NT2/D1 (cell line): ENCODE measurements around the gene SHOX.

Experiments
- DNase-seq: peaks from one replicate; pipeline ENCODE4 v3.0.0-alpha.2; 2011; ENCODE audit warnings: low read depth, low spot score
- H3K27me3 ChIP-seq: 2 replicates; pipeline ENCODE4 v1.6.0; 2011; ENCODE audit warnings: mild to moderate bottlenecking; ENCODE audit not compliant: insufficient read length, insufficient read depth
- H3K36me3 ChIP-seq: 2 replicates; pipeline ENCODE4 v1.6.1; 2011; ENCODE audit warnings: mild to moderate bottlenecking, low read length, mixed read lengths; ENCODE audit not compliant: insufficient read depth, insufficient read length
- H3K4me1 ChIP-seq: 2 replicates; pipeline ENCODE4 v1.5.1; 2011; ENCODE audit not compliant: insufficient read depth, insufficient read length
- H3K4me3 ChIP-seq: 2 replicates; pipeline ENCODE4 v1.5.1; 2011; ENCODE audit warnings: low read depth; ENCODE audit not compliant: insufficient read length
- H3K9ac ChIP-seq: 2 replicates; pipeline ENCODE4 v1.6.0; 2011; ENCODE audit warnings: low read depth; ENCODE audit not compliant: insufficient read length
- H3K9me3 ChIP-seq: 2 replicates; pipeline ENCODE4 v1.5.1; 2011; ENCODE audit warnings: mild to moderate bottlenecking, low read length; ENCODE audit not compliant: insufficient read depth
- SUZ12 ChIP-seq: IDR thresholded peaks from 2 replicates; pipeline ENCODE4 v1.6.1; 2011; ENCODE audit not compliant: insufficient read length, insufficient read depth; ENCODE audit errors: extremely low read depth
- YY1 ChIP-seq: IDR thresholded peaks from 2 replicates; pipeline ENCODE4 v1.6.1; 2011; ENCODE audit not compliant: insufficient read length, insufficient read depth
- ZNF274 ChIP-seq: IDR thresholded peaks from 2 replicates; pipeline ENCODE4 v1.6.1; 2011; ENCODE audit warnings: mild to moderate bottlenecking, low read depth, low read length

The SHOX gene

DNA sequence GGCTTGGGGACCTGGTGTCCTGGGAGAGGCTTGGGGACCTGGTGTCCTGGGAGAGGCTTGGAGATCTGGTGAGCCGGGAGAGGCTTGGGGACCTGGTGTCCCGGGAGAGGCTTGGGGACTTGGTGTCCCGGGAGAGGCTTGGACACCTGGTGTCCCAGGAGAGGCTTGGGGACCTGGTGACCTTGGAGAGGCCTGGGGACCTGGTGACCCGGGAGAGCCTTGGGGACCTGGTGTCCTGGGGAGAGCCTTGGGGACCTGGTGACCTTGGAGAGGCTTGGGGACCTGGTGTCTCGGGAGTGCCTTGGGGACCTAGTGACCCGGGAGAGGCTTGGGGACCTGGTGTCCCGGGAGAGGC is 12.6 kb downstream of the SHOX start:
- Histone ChIP-seq H3K27me3 (peaks cover 87% of the 10 kb centered on the region), H3K36me3 (no peaks in the 10 kb centered on the region), H3K4me1 (peaks cover 4% of the 10 kb centered on the region), H3K9ac (no peak overlapping the region), H3K4me3 (no peak overlapping the region), H3K9me3 (no peaks in the 10 kb centered on the region)
- TF ChIP-seq SUZ12, result no peak
- no peak for TF ChIP-seq YY1
- TF ChIP-seq ZNF274, result no peak
- DNase-seq, result no peak

DNA sequence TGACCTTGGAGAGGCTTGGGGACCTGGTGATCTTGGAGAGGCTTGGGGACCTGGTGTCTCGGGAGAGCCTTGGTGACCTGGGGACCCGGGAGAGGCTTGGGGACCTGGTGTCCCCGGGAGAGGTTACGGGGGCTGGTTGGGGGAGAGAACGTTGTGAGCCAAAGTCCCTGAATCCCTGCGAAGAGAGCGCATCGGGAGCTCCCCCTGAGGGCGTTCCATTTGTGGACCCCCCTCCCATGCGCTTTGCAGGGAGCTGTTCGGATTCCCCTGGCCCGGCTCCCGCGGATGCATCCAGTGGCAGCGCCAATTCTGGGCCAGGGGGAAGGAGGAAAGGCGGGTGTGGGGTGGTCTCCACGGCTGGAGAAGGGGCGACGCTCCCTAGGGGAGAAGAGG is 13.3 kb downstream of the SHOX start:
- no peak for DNase-seq
- H3K9me3 ChIP-seq, result no peaks in the 10 kb centered on the region
- no peaks in the 10 kb centered on the region for H3K36me3 ChIP-seq
- peak overlapping the region; percentile 51 for H3K4me3 ChIP-seq
- TF ChIP-seq YY1, result no peak
- TF ChIP-seq SUZ12, result no peak
- no peak for TF ChIP-seq ZNF274
- H3K4me1 ChIP-seq, result peaks cover 4% of the 10 kb centered on the region
- peak overlapping the region; percentile 80 for H3K9ac ChIP-seq
- H3K27me3 ChIP-seq, result peaks cover 84% of the 10 kb centered on the region

DNA sequence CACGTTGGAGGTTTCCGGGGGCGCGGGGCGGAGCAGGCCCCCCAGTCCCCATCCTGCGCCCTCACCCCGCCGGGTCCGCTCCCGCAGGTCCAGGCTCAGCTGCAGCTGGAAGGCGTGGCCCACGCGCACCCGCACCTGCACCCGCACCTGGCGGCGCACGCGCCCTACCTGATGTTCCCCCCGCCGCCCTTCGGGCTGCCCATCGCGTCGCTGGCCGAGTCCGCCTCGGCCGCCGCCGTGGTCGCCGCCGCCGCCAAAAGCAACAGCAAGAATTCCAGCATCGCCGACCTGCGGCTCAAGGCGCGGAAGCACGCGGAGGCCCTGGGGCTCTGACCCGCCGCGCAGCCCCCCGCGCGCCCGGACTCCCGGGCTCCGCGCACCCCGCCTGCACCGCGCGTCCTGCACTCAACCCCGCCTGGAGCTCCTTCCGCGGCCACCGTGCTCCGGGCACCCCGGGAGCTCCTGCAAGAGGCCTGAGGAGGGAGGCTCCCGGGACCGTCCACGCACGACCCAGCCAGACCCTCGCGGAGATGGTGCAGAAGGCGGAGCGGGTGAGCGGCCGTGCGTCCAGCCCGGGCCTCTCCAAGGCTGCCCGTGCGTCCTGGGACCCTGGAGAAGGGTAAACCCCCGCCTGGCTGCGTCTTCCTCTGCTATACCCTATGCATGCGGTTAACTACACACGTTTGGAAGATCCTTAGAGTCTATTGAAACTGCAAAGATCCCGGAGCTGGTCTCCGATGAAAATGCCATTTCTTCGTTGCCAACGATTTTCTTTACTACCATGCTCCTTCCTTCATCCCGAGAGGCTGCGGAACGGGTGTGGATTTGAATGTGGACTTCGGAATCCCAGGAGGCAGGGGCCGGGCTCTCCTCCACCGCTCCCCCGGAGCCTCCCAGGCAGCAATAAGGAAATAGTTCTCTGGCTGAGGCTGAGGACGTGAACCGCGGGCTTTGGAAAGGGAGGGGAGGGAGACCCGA is 14.0 kb downstream of the SHOX start:
- Histone ChIP-seq H3K36me3 (no peaks in the 10 kb centered on the region), H3K27me3 (peaks cover 84% of the 10 kb centered on the region), H3K9me3 (no peaks in the 10 kb centered on the region), H3K4me3 (peak overlapping the region; percentile 51), H3K9ac (peak overlapping the region; percentile 80), H3K4me1 (peaks cover 4% of the 10 kb centered on the region)
- no peak for TF ChIP-seq ZNF274
- TF ChIP-seq SUZ12, result peak; percentile 63
- no peak for DNase-seq

DNA sequence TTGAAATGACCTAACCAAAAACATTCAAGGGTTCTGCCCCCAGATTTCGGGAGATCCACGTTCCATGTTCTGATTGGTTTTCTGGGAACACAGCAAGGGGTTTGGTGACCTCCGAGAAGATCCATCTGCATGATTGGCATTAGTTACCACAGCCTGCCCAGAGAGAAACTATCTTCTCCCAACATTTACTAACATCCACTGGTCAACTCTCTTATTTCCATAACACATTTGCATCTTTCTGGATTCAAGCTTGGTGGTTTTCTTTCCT is 15.6 kb downstream of the SHOX start:
- H3K4me1 ChIP-seq, result peaks cover 4% of the 10 kb centered on the region
- H3K36me3 ChIP-seq, result no peaks in the 10 kb centered on the region
- H3K4me3 ChIP-seq, result no peak overlapping the region
- H3K9ac ChIP-seq, result no peak overlapping the region
- H3K9me3 ChIP-seq, result no peaks in the 10 kb centered on the region
- no peak for TF ChIP-seq SUZ12
- TF ChIP-seq ZNF274, result no peak
- no peak for TF ChIP-seq YY1
- DNase-seq, result no peak
- H3K27me3 ChIP-seq, result peaks cover 71% of the 10 kb centered on the region

DNA sequence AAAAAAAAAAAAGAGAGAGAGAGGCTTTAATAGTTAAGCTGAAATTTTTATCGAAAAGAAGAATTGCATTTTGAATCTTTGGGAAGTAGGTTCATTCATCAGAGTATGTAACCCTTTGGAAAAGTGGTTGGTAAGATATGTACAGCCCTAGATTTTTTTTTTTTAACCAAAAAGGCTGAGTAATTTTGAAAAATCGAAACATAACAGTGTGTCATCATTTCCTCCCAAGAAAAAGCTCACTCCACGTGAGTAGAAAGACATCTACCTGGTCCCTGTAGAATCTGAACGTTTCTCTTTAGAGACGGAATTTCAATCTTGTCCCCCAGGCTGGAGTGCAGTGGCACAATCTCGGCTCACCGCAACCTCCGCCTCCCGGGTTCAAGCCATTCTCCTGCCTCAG is 16.2 kb downstream of the SHOX start:
- no peak overlapping the region for H3K9ac ChIP-seq
- no peak overlapping the region for H3K4me3 ChIP-seq
- no peaks in the 10 kb centered on the region for H3K36me3 ChIP-seq
- no peaks in the 10 kb centered on the region for H3K9me3 ChIP-seq
- TF ChIP-seq ZNF274 (no peak), YY1 (no peak), SUZ12 (no peak)
- no peak for DNase-seq
- H3K4me1 ChIP-seq, result peaks cover 4% of the 10 kb centered on the region
- H3K27me3 ChIP-seq, result peaks cover 64% of the 10 kb centered on the region

DNA sequence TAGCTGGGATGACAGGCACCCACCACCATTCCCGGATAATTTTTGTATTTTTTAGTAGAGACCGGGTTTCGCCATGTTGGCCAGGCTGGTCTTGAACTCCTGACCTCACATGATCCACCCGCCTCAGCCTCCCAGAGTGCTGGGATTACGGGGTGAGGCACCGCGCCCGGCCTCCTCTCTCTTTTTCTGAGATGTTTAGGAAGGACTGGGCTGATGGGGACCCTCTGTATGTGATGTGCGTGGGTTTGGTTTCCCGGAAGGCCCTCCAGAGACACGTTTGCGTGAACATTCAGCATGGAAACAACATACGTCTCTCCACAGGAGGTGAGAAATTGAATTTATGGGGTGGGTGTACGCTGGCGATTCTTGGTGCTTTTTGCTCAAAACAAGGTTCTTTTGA is 18.6 kb downstream of the SHOX start:
- H3K36me3 ChIP-seq, result no peaks in the 10 kb centered on the region
- no peak for TF ChIP-seq SUZ12
- TF ChIP-seq YY1, result no peak
- no peak for TF ChIP-seq ZNF274
- DNase-seq, result no peak
- H3K9ac ChIP-seq, result no peak overlapping the region
- H3K9me3 ChIP-seq, result no peaks in the 10 kb centered on the region
- H3K4me3 ChIP-seq, result no peak overlapping the region
- H3K4me1 ChIP-seq, result peaks cover 7% of the 10 kb centered on the region
- H3K27me3 ChIP-seq, result peaks cover 41% of the 10 kb centered on the region

DNA sequence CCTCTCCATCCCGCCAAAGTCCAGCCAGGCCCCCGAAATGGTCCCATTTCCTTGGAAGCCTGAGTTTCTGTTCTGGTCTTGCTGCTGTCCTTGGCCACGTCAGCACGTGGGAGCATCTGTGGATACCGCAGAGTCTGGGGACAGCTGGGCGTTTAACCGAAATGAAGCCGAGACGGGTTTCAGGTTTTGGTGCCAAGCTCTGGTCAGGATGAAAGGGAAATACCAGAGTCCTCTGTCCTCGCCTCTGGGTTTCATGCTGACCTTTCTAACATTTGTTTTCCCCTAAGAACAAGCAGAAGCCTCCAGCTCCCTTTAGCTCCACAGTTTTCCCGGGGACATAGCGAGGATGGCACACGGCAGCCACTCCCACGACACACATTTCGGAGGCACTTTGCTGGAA is 19.7 kb downstream of the SHOX start:
- DNase-seq, result no peak
- H3K4me1 ChIP-seq, result peaks cover 5% of the 10 kb centered on the region
- no peaks in the 10 kb centered on the region for H3K36me3 ChIP-seq
- no peak overlapping the region for H3K9ac ChIP-seq
- TF ChIP-seq ZNF274 (no peak), SUZ12 (no peak), YY1 (no peak)
- H3K9me3 ChIP-seq, result no peaks in the 10 kb centered on the region
- H3K27me3 ChIP-seq, result peaks cover 29% of the 10 kb centered on the region
- H3K4me3 ChIP-seq, result no peak overlapping the region
